ENCODE results near the gene CYP26B1. TPM values are rescaled to one million over a fixed set of nuclear protein-coding genes. Genes with fewer than 3 reads are reported as not detected.

CYP26B1 gene
- total RNA-seq, 1 donor from 2014 or later: 0.17 TPM

DNA sequence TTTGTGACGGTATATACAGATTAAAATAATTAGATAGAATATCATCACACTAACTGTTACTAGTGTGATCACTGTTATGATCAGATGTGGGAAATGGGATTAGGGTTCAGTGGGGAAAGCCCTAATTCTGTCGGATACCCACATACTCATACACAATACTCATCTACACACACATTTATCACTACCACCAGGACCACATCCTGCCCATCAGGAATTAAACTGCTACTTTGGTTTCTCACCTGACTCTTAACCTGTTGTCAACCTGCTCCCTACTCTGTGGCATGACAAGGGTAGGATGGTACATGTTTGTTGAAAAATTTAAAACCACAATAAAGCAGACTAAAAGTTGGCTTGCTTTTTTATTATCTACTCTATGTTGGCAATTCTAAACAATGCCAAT is 24.8 kb upstream of the CYP26B1 start:
- TF ChIP-seq, protein P1, sequence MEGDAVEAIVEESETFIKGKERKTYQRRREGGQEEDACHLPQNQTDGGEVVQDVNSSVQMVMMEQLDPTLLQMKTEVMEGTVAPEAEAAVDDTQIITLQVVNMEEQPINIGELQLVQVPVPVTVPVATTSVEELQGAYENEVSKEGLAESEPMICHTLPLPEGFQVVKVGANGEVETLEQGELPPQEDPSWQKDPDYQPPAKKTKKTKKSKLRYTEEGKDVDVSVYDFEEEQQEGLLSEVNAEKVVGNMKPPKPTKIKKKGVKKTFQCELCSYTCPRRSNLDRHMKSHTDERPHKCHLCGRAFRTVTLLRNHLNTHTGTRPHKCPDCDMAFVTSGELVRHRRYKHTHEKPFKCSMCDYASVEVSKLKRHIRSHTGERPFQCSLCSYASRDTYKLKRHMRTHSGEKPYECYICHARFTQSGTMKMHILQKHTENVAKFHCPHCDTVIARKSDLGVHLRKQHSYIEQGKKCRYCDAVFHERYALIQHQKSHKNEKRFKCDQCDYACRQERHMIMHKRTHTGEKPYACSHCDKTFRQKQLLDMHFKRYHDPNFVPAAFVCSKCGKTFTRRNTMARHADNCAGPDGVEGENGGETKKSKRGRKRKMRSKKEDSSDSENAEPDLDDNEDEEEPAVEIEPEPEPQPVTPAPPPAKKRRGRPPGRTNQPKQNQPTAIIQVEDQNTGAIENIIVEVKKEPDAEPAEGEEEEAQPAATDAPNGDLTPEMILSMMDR (conservative IDR thresholded peaks at IDR 0.05; ENCODE audit: low read depth, low read length): no peak
- no peak overlapping the region for H3K4me3 ChIP-seq (ENCODE audit: low read depth, low read length)
- no peak for DNase-seq (ENCODE audit: low read depth)

DNA sequence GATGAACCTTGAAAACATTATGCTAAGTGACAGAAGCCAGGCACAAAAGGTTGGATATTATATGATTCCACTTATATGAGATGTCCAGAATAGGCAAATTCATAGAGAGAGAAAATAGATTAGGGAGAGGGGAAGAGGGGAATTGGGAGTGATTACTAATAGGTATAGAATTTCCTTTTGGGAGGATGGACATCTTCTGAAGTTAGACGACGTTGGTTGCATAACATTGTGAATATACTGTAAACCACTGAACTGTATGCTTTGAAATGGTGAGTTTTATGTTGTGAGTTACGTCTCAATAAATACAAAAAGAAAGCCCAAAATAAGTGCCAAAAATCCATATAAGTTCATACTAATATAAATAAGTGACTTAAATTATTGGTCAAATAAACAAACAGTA is 18.6 kb upstream of the CYP26B1 start:
- TF ChIP-seq, protein P1 (conservative IDR thresholded peaks at IDR 0.05; ENCODE audit: low read depth, low read length): no peak
- no peak for DNase-seq (ENCODE audit: low read depth)
- no peak overlapping the region for H3K4me3 ChIP-seq (ENCODE audit: low read depth, low read length)

DNA sequence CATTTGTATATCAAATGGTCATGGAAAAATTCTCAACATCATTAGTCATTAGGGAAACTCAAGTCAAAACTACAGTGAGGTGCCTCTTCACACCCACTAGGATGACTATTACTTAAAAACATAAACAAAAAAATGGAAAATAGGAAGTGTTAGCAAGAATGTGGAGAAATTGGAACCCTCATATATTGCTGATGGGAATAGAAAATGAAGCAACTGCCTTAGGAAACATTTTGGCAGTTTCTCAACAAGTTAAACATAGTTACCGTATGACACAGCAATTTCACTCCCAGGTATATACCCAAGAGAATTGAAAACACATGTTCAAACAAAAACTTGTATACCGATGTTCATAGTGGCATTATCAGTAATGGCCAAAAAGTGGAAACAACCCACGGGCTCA is 18.1 kb upstream of the CYP26B1 start:
- TF ChIP-seq, protein P1 (conservative IDR thresholded peaks at IDR 0.05; ENCODE audit: low read depth, low read length): no peak
- no peak overlapping the region for H3K4me3 ChIP-seq (ENCODE audit: low read depth, low read length)
- no peak for DNase-seq (ENCODE audit: low read depth)

DNA sequence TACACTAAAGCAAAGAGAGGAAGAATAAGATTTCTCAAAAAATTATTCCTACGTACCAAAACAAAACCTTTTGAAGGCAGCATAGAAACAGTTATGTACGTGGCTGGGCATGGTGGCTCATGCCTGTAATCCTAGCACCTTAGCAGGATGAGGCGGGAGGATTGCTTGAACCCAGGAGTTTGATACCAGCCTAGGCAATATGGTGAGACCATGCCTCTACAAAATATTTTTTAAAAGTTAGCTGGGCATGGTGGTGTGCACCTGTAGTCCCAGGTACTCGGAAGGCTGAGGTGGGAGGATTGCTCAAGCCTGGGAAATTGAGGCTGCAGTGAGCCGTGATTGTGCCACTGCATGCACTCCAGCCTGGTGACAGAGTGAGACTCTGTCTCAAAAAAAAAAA is 14.9 kb upstream of the CYP26B1 start:
- H3K4me3 ChIP-seq (ENCODE audit: low read depth, low read length): no peak overlapping the region
- TF ChIP-seq, protein P1 (conservative IDR thresholded peaks at IDR 0.05; ENCODE audit: low read depth, low read length): no peak
- DNase-seq (ENCODE audit: low read depth): no peak

DNA sequence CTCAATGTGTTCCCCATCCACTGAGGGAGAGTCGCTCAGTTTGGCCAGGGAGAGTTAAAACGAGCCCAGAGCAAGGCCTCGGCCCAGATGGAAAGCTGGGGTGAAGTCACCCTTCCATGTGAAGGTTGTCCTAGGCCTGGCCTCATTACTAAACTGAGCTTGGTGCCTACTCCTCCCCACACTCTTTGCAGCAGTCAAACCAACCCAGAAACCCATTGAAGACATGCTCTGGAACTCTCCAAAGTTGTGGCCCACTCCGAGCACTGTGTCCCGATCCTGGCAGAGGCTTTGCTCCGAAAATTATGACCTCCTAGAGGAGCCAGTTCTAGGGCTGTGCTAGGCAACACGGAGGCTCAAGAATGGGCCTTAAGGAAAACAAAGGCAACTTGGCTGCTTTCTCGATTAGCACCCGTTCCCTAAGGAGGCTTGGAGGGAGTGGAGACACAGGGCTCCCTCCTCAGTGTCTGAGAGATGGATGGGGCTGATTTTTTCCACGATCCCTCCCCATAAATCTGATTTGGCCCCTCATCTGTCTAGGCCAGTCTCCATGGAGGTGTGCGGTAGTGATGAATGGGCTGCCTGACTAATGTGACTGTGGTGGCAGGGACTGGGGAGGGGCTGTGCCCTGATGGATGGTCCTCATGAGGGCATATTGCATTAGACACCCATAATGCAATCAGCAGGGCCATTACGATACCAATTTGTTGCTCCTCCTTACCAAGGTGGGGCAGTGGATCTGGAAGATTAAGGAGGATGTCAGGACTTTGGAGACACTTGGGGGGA is 11.7 kb upstream of the CYP26B1 start:
- TF ChIP-seq, protein P1 (conservative IDR thresholded peaks at IDR 0.05; ENCODE audit: low read depth, low read length): no peak
- H3K4me3 ChIP-seq (ENCODE audit: low read depth, low read length): no peak overlapping the region
- DNase-seq (ENCODE audit: low read depth): no peak

DNA sequence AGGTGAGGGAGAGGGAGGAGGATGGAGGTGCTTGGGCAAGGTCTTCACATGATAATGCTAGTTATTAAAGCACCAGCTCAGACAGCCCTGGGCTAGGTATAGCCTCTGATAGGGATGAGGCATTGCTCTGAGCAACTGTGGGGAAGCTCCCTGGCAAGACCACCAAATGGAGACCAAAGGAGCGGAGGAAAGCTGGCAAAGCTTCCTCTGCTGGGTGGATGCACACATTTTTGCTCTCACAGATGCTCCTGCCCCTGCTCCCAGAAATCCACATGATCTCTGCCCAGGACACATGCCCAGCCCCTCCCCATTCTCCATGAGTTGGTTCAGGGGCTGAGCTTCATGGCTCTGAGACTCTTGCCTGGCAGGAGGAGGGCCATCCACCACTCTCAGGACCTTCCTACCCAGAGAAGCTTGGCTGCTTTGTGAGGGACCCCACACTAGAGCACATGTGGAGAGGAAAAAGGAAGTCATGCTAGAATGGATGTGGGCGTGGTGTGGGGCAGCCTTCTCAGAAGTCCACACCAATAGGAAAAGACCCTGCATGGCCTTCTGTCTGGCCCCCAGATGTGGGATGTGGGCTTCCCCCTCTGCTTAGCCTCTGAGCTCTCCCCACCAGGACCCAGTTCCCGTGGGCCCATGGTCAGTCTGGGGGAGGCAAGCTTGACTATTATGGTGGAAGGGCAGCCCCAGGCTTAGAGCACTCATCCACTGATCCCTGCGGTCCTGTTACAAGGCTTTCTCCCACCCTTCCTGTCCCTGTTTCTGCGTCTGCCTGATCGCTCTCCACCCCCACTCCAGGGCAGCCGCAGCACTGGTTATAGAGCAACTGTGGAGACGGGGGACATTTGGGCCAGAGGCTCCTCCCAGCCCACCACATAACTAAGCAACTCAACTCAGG is 10.5 kb upstream of the CYP26B1 start:
- DNase-seq (ENCODE audit: low read depth): no peak
- TF ChIP-seq, protein P1 (conservative IDR thresholded peaks at IDR 0.05; ENCODE audit: low read depth, low read length): no peak
- no peak overlapping the region for H3K4me3 ChIP-seq (ENCODE audit: low read depth, low read length)
